ENCODE measurements around the gene OTUD6A. TPM values are rescaled to one million over a fixed set of nuclear protein-coding genes. Genes with fewer than 3 reads are reported as not detected.

OTUD6A gene
- polyA plus RNA-seq, 3 donors = not detected

DNA sequence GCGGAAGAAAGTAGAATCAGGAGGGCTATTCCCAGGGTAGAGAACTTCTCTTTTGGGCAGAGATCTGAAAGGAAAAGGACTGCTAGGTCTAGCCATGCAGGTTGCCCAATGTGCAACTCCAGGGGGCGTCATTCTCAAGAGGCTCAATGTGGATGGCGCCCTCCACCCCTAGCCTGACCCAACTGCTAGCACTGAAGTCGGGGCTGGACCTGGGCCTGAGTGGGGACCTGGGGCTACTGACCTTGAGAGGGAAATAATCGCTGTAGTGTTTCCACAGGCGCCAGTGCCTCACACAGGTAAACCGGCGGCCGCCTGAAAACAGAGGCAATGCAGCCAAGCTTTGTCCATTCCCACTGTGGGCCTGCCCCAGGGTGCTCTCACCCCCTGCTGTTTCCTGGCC lies 18.6 kb upstream of the OTUD6A start:
- 81 to 96% (median 94%) methylated on average over 5 to 9 of the region's 9 CpGs for WGBS, 3 donors
- no peak overlapping the region for H3K27ac ChIP-seq (ENCODE audit: low read depth, low read length)

DNA sequence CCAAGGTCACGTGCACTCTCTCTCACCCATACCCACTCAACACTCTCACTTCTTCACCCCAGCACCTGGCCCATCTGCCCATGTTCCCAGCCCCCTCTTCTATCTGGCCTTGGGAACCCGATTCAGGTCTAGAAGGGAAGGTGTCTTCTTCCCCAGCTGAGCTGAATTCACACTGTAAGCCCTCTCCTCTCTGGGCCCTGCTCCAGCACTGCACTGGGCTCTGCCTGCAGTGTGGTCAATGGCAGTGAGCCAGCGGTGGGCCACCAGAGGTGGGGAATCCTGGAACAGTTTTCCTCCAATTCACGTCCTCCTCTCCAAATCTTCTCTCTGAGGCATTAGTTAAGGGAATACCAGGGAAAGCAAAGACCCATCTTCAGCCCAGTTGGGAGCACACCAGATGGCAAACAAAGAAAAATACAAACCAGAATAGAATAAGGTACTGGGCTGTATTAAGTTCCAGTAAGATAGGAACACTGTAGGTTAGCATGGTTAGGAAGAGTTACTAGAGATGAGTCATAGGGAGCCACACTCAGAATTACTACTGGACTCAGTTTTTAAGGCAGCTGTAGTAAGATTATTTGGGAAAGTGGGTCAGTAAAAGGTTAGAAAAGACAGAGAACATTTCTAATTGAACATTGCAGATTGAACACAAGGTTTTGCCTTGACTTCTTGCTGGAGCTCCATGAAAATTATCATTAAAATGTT lies 17.6 kb upstream of the OTUD6A start:
- WGBS, 3 donors = 55 to 82% (median 68%) methylated on average over 4 of the region's 4 CpGs

DNA sequence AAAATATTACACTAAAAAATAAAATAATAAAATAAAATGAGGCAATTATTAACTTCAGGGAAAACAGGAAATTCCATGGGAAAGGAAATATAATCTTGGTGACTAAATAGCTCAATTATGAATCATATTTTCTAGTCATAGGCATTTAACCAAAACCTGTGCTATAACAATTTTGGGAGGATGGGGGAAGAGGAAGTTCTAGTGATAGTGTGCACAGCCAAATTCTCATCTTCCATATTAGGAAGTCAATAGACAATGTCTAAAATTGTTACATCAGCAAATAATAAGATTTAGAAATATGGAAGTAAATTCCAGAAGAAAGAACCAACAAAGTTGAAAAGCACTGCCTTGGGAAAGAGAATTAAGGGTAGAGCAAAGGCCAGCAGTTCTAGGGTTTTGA lies 15.3 kb upstream of the OTUD6A start:
- no peak overlapping the region for H3K27ac ChIP-seq (ENCODE audit: low read depth, low read length)

More for the DNA sequence above, 17.6 kb upstream of the OTUD6A start:
- no peak overlapping the region for H3K27ac ChIP-seq (ENCODE audit: low read depth, low read length)

DNA sequence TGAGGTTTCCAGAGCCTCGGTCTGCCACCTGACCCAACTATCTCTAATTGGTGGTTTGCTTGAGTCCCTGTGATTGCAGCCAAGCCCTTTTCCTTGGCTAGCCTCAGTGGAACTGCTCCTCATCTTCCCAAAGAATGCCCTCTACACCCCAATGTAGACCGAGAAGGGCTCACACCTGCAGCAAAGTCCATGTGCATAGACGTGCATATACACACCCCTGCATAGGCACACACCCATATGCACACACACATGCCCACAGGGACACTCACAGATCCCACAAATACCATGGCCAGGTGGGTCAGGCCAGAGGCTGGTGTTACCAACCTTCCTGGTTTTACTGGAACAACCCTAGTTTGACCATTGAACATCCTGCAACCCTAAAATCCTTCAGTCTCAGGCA lies 12.9 kb upstream of the OTUD6A start:
- 73 to 91% (median 88%) methylated on average over 3 of the region's 3 CpGs for WGBS, 3 donors
- no peak overlapping the region for H3K27ac ChIP-seq (ENCODE audit: low read depth, low read length)

DNA sequence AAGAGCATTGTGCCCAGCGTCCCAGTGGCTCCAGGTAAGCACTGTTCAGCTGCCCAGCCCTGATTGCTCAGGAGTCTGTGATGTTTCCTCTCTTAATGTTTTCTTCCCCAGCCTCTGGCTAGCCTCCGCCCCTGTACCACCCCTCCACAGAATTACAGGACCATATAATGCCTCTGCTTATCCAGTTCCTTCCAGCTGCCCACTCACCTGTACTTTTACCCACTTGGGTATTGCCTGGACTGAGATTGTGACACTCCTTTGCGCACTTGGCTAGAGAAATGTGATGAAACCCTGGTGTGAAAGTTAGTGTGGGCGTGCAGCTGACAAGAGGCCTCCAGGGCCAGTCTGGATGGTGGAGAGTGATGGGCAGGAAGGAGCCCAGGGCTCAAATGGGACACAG lies 12.3 kb upstream of the OTUD6A start, which contains the start of gene AWAT2:
Gene AWAT2, minus strand, starts transcription at position 14 of the 400 bp plus-strand sequence. Its CDS starts 6 bp downstream, at position 8.
- no peak within 1 kb of the TSS for H3K27ac ChIP-seq (ENCODE audit: low read depth, low read length)
- WGBS, 3 donors = 66 to 91% (median 90%) methylated on average over 4 of the region's 4 CpGs

DNA sequence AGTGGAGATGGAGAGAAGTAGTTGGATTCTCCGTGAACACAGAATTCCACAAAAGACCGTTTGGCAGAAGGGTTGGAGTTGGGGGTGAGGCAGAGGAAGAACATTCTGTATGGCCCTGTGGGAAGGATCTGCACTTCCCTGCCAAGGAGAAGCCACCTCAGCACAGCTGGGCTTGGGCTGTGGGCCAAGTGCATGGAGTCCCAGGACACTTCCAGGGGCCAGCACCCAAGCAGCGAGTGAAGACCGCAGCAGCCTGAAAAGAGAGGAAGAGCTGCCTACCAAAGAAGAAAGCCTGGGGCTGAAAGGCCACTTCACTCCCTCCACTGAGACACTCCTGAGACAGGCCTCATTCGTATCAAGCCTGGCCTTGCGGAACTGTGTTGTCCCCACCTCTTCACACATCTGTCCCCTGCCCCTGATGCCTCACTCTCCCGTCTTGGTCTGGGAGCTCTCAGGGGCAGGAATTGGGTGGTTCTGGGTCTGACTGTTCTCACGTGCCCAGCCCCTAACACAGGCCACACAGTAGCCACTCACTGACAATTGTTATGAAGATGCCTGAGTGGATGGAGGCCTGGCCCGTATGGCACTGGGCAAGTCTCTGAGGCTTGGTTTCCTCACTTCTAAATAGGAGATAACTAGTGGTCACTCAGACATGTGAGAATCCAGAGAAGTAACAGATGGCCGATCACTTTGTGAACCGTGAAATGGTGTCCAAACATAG lies 9.2 kb upstream of the OTUD6A start:
- WGBS, 3 donors = 63 to 80% (median 75%) methylated on average over 8 to 11 of the region's 11 CpGs
- H3K27ac ChIP-seq (ENCODE audit: low read depth, low read length) = no peak overlapping the region

DNA sequence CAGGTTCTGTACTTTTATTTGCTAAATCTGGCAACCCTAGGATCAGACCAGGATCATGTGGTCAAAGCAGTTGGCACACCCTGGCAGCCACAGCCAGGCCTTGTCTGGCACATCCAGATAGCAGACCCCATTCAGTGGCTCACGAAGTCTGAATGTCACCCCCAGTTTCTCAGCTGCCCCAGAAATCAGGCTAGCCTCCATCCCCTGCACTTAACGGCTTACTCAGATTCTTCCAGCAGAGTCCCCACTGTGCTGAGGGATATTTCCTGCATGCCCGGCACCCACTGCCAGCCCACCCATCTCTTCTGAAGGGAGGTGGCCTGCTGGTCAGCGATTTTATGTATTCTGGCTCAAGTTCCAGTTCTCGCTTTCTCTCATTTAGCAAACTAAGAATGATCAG lies 7.9 kb upstream of the OTUD6A start:
- 70 to 90% (median 82%) methylated on average over 5 of the region's 5 CpGs for WGBS, 3 donors
- no peak overlapping the region for H3K27ac ChIP-seq (ENCODE audit: low read depth, low read length)

DNA sequence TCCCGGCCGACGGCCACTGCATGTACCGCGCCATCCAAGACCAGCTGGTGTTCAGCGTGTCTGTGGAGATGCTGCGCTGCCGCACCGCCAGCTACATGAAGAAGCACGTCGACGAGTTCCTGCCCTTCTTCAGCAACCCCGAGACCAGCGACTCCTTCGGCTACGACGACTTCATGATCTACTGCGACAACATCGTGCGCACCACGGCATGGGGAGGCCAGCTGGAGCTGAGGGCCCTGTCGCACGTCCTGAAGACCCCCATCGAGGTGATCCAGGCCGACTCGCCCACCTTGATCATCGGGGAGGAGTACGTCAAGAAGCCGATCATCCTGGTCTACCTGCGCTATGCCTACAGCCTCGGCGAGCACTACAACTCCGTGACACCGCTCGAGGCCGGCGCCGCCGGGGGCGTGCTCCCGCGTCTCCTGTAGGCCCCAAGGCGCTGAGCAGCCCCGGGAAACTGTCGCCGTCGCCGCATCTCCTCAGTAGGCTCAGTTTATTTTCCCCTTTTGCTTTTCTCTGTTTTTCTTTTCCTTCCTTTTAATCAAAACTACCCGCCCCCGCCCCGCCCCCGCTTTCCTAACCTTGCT lies 799 bp downstream of the OTUD6A start:
- 83 to 96% (median 94%) methylated on average over 47 to 52 of the region's 52 CpGs for WGBS, 3 donors
- H3K27ac ChIP-seq (ENCODE audit: low read depth, low read length) = no peak overlapping the region

DNA sequence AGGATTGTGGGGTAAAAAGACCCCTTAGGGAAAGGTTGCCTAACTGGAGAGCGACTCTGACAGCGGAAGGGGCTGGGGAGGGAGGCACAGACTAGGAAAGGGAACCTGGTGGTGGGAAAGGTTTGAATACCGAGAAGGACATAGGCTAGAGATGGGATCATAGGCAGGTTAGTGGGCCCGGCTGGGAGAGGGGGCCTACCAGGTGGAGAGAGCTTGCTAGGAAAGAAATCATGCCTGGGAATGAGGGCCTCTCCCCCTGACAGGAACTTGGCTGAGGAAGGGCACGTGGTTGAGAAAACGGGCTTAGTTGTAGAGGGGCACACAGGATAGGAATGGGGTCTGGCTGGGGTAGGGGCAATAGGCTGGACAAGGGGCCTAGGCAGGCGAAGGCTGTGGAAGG lies 4.4 kb downstream of the OTUD6A start:
- WGBS, 3 donors = 77 to 91% (median 89%) methylated on average over 5 to 7 of the region's 7 CpGs
- H3K27ac ChIP-seq (ENCODE audit: low read depth, low read length) = no peak overlapping the region

- 79 to 91% (median 80%) methylated on average over 5 of the region's 5 CpGs for WGBS, 3 donors
- no peak overlapping the region for H3K27ac ChIP-seq (ENCODE audit: low read depth, low read length)
These were observed 17.0 kb downstream of the OTUD6A start for GRCh38 chrX:70079297-70079696.

DNA sequence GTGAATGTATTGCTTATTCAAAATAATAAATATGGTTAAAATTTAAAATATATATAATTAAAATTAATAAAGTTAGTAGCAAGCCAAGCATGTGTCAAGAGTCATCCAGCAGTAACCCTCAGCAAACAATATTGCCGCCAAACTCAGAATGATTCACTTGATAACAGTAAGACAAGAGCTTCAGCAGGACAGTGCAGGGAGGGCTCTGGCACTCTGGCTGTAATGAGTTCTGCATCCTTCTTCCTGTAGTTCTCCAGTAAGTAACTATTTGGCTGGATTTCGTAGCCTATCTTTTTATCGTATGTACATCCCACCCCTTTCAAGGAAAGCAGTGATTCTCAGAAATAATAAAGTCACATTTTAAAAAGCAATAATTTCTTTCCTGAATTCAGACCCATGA lies 17.6 kb downstream of the OTUD6A start:
- no peak overlapping the region for H3K27ac ChIP-seq (ENCODE audit: low read depth, low read length)
- WGBS, 3 donors = 54 to 71% (median 65%) methylated on average over 3 of the region's 3 CpGs

- 54 to 83% (median 63%) methylated on average over 4 of the region's 4 CpGs for WGBS, 3 donors
- no peak overlapping the region for H3K27ac ChIP-seq (ENCODE audit: low read depth, low read length)
These were observed 20.5 kb downstream of the OTUD6A start for GRCh38 chrX:70082723-70083122.

- 68 to 74% (median 71%) methylated on average over 5 of the region's 5 CpGs for WGBS, 3 donors
- no peak overlapping the region for H3K27ac ChIP-seq (ENCODE audit: low read depth, low read length)
These were observed 22.5 kb downstream of the OTUD6A start for GRCh38 chrX:70084592-70085240.

DNA sequence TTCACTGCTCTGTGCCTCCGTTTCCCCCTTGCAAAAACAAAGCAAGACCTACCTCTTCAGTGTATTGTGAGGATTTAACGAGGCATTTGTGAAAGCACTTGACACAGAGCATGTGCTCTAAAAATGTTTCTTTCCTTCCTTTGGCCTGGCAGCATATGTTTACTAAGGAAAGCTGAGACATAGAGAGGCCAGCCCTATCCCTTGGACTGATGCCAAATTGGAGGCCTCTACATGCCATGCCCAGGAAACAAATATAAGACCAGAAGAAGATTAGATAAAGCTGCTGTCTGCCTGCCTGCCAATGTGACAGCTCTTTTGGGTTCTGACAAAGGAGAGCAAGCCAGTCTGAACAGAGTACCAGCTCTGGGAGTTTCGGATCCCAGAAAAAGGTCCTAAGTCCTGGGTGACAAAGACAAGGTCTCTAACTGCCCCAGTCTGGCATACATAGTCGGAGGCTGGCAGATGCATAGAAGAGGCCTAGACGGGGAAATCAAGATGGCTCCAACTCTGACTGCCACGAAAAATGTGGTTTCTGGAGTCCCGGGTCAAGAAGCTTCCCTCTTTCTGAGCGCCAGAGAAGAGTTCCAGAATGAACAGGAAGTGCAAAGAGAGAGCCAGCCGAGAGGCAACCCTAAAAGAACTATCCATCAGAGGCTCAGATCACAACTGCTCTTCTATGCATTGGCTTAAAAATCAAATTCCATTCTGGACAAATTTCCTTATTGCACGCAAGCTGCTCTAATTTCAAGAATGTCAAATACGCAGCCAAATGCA lies 25.8 kb downstream of the OTUD6A start:
- WGBS, 3 donors = 44 to 63% (median 51%) methylated on average over 11 of the region's 11 CpGs

DNA sequence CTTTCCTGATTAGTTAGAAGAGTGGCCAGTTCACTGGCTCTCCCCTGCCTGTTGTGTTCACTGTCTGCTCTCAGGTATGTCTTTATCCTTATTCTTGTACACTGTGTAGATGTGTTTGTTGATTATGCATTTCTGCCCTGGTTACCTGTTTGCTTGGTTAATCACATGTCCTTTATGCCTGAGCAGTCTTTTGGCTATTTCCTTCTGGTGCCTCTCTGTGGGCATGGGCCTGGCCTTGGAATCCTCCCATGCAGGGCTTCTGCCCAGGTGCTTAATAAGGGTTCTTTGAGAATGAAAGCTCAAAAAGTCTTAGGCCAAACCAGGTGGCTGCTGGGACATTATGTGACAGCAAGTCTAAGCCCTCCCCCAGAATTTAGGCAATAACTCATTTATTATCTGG lies 26.5 kb downstream of the OTUD6A start:
- no peak overlapping the region for H3K27ac ChIP-seq (ENCODE audit: low read depth, low read length)

More for the DNA sequence above, 25.8 kb downstream of the OTUD6A start:
- no peak overlapping the region for H3K27ac ChIP-seq (ENCODE audit: low read depth, low read length)

GRCh38 chrX:70089604-70090297 lies 27.5 kb downstream of the OTUD6A start:
- H3K27ac ChIP-seq (ENCODE audit: low read depth, low read length) = no peak overlapping the region
- 23 to 80% (median 26%) methylated on average over 1 of the region's 1 CpG for WGBS, 3 donors

GRCh38 chrX:70092247-70092646 lies 30.0 kb downstream of the OTUD6A start:
- 82 to 91% (median 84%) methylated on average over 4 of the region's 4 CpGs for WGBS, 3 donors
- H3K27ac ChIP-seq (ENCODE audit: low read depth, low read length) = no peak overlapping the region

DNA sequence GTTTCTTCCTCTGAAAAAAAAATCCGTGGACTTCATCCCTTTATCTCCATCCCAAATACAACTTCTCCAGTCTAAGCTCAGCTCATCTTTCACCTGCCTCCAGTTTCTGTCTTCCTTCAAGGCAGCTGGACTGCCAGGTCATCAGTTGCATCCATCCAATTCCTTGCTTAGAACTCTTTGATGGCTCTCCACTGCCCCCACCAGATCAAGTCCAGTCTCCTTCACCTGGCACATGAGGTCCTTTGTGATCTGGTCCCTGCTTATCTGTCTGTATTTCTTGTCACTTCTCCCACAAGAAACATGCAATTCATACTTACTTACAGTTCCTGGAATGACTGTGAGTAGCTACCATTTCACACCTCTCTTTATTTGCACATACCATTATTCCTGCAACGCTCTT lies 33.8 kb downstream of the OTUD6A start:
- H3K27ac ChIP-seq (ENCODE audit: low read depth, low read length) = no peak overlapping the region
- WGBS, 3 donors = 35 to 83% (median 61%) methylated on average over 2 of the region's 2 CpGs

All from adipose tissue (tissue), 3 donors.